HG03378 (cell line): ENCODE measurements around the gene RMND5A.
"Not testable (repeated sequence)": the region's sequence is repeated elsewhere in the genome, so short reads cannot be mapped to it uniquely, and the experiment has no call there.

Experiments used
- ATAC-seq: cut with Tn5 transposase; IDR thresholded peaks from one replicate; pipeline ENCODE4 v1.9.1; 2021; ENCODE audit warnings: mild to moderate bottlenecking, moderate library complexity; ENCODE audit not compliant: unreplicated experiment

RMND5A gene

GRCh38 chr2:86714579-86715173 is 5.4 kb upstream of the RMND5A start:
- ATAC-seq, result not testable (repeated sequence)

DNA sequence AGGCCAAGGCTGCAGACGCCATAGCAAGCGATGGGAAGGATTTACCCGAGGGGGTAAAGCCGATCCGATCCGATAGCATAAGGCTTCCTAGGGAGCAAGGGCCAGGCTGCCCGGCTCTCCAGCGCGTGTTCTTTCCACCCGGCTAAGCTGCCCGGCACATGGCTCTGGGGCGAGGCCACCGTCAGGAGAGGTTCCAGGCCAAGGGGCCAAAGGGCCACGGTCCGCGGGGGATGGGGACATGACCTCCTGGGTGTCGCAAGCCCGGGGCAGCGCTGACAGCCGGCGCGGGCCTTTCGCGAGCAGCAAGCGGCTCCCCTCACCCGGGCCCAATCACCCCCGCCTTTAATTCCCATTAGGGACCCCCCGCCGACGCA is 841 bp upstream of the RMND5A start:
- ATAC-seq, result not testable (repeated sequence)

DNA sequence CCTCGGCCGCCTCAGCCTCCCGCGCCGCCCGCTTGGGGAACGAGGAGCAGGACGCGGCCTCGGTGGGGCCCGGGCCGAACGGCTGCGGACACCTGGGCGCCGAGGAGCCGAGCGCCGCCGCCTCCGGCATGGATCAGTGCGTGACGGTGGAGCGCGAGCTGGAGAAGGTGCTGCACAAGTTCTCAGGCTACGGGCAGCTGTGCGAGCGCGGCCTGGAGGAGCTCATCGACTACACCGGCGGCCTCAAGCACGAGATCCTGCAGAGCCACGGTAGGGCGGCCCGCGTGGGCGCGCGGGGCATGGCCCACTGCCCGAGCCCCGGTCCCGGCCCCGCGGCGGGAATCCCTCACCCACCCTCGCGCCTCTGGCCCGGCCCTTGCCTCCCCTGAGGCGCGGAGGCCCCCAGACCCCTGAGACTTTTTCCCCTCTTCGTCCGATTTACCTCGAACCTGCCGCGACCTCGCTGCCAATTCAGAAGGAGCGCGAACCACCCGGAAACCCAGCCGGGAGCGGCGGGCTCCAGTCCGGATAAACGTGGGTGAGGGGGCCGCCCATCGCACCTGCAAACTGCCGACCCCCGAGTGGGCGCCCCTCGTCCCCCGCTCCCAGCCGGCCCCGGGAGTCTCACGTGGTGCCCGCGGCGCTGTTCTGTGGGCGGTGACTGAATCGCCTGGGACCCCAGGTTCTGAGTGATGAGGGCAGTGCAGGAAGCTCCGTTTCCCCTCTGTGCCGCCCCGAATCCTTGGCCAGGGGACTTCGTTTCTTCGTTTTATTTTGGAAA is 639 bp downstream of the RMND5A start:
- ATAC-seq, result peak; percentile 14

DNA sequence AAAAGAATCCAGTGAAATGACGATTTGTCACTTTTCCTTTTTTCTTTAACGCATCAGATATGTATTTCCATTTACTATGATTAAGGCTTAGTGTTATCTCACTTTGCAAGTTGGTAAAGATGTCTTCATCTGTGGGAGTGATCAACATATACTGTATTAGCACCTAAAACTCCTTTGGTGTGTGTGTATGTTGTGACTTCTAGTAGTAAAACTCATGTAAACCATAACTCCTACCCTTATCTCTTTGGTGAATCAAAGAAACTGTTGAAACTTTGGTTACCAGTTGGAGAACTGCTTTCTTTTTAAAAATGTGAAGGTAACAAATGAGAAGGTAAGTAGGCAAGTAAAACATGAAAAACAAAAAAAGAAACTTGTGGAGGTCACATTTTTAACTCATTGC is 5.6 kb downstream of the RMND5A start:
- not testable (repeated sequence) for ATAC-seq

- not testable (repeated sequence) for ATAC-seq
Measured at GRCh38 chr2:86732040-86732525, 12.0 kb downstream of the RMND5A start.

DNA sequence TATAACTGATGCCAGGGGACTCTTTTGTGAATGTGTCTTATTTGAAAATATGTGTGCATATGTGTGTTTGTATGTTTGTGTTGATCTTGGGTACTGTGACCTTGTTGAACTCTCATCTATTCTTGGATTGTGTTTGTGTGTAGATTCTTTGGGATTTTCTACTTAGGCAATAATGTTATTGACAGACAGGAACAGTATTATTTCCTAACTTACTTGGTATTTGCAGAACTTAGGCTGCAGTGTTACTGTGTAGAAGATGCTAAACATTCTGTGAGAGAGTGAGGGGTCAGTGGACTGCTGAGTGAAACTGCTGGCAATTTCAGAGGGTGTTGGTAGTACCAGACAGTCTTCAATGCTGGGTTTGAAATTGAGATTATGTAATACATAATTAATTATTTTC is 12.7 kb downstream of the RMND5A start:
- ATAC-seq, result not testable (repeated sequence)

DNA sequence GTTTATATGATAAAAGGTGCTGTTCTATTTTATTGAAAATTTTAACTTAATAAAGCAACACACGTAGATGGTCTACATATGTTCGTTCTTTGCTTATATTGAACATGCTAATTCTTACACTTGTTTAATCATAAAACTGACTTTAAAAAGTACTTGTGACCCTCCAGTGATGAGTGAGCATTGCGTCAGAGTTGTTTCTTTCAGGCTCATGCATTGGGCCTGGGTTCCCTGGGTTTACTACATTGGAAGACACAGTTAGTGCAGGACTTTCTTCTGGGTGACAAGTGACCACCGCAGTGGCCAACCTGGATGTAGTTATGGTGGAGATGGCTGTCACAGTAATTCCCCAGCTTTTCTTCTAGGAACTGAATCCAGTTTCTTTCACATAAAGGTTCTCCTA is 13.4 kb downstream of the RMND5A start:
- ATAC-seq, result not testable (repeated sequence)

- not testable (repeated sequence) for ATAC-seq
Measured at GRCh38 chr2:86734896-86735295, 14.8 kb downstream of the RMND5A start.

- ATAC-seq, result not testable (repeated sequence)
Measured at GRCh38 chr2:86739485-86739884, 19.4 kb downstream of the RMND5A start.

DNA sequence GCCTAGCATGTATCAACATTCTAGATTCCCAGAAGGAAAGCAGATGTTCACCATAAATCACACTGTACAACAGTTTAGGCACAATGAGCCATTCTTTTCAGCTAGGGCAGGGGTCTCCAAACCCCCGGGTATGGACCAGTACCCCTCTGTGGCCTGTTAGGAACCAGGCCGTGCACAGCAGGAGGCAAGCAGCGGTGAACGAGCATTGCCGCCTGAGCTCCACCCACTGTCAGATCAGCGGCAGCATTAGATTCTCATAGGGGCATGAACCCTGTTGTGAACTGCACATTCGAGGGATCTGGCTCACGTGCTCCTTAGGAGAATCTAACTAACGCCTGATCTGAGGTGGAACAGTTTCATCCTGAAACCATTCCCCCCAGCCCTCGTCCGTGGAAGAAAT is 19.8 kb downstream of the RMND5A start:
- ATAC-seq, result not testable (repeated sequence)

DNA sequence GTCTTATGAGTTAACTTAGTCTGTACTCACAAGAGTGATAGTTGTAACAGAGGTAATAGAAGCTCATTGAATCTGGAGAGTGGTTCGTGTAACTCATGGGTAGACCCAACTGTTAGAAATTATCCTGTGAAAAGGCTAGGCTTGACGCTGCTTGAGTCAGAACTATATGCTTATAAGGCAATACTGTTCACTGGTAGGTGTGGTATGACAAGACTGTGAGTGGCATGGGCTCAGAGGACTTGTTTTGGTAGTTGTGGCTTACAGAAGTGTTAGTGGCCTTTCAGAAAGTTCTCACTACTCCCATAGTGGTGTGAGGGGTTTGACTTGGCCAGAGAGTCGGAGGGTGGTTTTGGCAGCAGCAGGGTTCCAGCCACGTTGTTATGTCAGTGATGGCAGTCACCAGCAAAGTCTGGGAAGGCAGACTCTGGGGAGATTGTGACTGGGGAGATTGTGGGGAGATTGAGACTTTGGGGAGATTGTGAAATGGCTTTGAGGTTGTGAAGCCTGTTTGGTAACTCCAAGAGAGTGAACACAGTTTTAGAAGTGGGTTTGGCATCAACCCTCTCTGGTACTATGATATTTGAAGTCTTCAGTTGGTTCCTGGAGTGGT is 21.9 kb downstream of the RMND5A start:
- ATAC-seq, result not testable (repeated sequence)

- no peak for ATAC-seq
Measured at GRCh38 chr2:86744152-86744551, 24.1 kb downstream of the RMND5A start.

DNA sequence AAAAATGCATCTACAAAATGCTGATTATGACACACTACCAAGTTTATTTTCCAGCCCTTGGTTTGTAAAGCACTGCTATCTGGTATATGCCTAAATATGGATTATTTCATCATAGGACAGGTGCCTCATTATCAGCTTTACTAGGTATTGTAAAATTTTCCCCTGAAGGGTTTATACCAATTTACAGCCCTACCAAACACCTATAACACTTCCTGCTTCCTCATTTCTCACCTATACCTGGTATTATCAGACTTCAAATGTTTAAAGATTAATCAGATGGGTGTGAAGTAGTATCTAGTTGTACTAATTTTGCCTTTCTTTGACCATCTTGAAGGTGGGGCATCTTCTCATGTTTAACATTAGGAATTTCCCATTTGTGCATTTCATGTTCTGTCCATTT is 26.8 kb downstream of the RMND5A start:
- ATAC-seq, result no peak

GRCh38 chr2:86747711-86748639 is 27.9 kb downstream of the RMND5A start:
- no peak for ATAC-seq

DNA sequence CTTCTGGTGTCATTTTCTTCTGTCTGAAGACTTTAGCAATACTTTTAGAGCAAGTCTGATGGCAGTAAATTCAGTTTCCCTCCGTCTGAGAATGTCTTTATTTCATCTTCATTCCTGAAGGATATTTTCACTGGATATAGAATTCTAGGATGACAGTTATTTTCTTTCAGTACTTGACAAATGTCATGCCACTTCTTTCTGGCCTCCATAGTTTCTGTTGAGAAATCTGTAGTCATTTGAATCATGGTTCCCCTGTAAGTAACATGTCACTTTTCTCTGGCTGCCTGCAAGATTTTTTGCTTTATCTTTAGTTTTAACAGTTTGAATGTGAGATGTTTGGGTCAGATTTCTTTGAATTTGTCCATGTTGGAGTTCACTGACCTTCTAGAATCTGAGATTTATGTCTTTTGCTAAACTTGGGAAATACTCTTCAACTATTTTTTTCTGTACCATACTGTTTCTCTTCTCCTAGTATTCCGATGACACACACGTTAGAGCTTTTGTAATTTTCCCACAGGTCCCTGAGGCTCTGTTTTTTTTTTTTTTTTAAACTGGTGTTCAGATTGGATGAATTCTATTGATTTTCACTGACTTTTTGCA is 30.2 kb downstream of the RMND5A start:
- no peak for ATAC-seq

DNA sequence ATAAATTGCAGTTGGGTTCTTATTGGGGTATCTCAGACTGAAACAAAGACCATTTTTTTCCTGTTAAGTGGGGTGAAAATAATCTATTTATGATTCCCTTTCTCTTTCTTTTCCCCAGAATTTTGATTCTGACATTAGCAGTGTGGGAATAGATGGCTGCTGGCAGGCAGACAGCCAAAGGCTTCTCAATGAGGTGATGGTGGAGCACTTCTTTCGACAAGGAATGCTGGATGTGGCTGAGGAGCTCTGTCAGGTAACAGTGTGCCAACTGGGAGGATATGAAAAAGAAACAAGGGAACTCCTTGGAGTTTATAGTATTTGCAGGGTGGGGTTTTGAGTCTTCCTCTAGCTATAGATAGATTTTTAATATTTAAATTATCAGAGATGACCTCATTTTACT is 31.7 kb downstream of the RMND5A start:
- no peak for ATAC-seq

DNA sequence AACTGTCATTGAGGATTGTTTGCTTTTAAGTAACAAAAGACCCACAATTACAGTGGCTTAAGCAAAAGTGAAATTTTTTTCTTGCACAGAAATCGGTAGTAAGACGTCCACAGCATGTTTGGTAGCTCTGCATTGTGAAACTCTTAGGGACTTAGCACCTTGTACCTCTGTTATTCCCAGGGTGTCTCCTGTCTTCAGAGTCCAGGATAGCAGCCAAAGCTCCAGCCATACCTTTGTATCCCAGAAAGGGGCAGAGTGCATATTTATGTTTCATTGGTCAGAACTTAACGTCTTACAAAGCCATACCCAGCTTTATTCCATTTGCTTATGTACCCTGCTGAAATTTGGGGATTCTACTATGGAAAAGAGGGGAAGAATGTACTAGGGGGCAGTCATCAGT is 32.8 kb downstream of the RMND5A start:
- no peak for ATAC-seq

- ATAC-seq, result no peak
Measured at GRCh38 chr2:86753606-86754005, 33.5 kb downstream of the RMND5A start.

DNA sequence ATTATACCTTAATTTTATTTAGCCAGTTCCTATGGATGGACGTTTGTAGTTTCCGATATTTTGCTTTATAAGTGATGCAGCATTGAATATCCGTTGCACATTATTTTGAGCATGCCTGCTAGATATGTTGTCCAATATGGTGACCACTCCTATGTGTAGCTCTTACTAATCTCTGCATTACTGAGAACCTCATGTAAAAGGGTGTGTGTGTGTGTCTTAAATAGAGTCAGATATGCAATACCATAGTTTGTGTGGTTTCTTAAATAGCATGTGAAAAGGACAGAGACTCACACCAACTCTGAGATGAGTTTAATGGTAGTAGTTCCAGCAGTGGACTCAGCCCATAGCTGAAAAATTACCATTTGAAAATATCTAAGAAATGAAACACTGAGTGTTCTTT is 38.3 kb downstream of the RMND5A start:
- no peak for ATAC-seq

- ATAC-seq, result no peak
Measured at GRCh38 chr2:86760371-86760770, 40.3 kb downstream of the RMND5A start.
